GM12874 (cell line): Measurements from ENCODE around the gene TRIM67.

ENCODE experiments used
- TF ChIP-seq, protein P1 (sequence below): IDR thresholded peaks from 2 replicates; pipeline ENCODE4 v1.5.1; 2011; ENCODE audit warnings: low read depth, mild to moderate bottlenecking, control low read depth, low read length, moderate library complexity; ENCODE audit not compliant: insufficient read depth

Gene TRIM67

DNA sequence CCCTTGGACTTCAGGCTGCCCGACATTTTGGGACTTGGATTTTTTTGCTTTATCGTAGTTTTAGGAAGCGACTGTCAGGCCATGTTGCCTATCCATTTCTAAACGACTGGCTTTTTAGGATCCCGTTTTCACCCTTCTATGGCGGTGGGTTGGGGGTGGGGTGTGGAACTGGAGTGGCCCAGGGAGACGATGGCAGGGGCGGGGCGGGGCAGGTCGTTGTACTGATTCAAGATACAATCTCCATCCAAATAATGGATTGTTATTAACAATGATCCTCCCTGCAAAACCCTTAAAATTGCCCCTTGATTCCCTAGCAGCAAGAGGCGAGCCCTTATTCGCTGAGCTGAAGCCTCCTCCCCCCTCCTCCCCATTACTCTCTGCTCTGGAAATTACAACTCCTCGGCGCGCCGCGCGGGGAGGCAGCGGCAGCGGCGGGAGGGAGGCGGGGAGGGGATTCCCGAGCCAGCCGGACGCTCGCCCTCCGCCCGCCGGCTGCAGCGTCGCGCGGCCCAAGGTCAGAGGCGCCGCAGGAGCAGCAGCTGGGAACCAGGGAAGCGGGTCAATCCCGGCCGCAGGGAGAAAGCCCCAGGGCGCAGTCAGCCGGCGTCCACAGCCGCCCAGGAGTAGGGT, at the start of gene TRIM67:
TRIM67 (plus strand) TSS at position 392 of the 630 bp plus-strand sequence. CDS start 912 bp downstream, outside the sequence.
- TF ChIP-seq, protein P1, sequence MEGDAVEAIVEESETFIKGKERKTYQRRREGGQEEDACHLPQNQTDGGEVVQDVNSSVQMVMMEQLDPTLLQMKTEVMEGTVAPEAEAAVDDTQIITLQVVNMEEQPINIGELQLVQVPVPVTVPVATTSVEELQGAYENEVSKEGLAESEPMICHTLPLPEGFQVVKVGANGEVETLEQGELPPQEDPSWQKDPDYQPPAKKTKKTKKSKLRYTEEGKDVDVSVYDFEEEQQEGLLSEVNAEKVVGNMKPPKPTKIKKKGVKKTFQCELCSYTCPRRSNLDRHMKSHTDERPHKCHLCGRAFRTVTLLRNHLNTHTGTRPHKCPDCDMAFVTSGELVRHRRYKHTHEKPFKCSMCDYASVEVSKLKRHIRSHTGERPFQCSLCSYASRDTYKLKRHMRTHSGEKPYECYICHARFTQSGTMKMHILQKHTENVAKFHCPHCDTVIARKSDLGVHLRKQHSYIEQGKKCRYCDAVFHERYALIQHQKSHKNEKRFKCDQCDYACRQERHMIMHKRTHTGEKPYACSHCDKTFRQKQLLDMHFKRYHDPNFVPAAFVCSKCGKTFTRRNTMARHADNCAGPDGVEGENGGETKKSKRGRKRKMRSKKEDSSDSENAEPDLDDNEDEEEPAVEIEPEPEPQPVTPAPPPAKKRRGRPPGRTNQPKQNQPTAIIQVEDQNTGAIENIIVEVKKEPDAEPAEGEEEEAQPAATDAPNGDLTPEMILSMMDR = no peak

DNA sequence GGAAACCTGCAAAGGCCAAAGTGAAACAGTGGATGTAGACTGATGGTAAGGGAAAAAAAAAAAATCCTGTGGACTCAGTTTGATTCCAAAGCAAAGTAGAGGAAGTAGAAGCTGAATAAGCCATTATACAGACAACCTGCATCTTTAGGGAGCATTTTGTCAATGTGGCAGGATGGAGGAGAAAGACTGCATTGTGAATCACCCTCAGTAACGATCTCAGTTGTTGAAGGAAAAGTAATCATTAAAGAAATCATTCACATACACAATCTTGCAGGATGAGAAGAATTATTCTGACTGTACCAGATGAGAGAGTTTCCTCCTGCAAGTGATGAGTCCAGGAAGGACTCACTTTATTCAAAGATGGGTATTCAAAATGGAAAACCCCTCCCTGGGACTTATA, 45.1 kb upstream of the TRIM67 start:
- TF ChIP-seq, protein P1 = no peak

DNA sequence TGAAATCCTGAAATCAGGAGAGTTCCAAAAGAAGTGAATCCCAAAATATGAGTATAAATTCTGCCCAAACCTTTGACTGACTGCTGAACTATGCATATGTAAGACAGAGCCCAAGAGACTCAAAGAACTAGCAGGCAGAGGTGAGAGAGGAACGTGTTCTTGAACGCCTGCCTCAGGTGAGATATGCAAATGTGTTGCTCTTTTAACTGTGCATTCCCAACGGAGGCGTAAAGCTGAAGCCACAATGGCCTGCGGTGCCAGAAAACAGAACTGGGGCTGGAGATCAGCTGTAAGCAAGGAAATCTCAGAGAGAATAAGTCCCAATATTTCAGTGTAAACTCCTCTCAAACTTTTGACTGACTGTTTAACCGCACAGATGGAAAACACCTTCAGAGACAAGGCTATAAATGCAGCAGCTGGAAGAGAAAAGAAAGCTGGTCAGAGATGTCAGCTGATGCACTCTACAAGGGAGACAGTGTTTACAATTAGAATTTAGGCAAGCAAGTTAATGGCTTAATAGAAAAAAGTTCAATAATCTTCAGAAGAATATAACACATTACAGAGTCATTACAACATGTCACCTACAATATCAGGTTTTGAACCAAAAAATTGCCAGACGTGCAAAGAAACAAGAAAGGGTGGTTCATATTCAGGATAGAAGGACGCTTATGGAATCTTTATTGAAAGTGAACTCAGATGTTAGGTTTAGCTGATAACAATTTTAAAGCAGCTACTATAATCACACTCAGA, 43.0 kb upstream of the TRIM67 start:
- TF ChIP-seq, protein P1 = no peak

DNA sequence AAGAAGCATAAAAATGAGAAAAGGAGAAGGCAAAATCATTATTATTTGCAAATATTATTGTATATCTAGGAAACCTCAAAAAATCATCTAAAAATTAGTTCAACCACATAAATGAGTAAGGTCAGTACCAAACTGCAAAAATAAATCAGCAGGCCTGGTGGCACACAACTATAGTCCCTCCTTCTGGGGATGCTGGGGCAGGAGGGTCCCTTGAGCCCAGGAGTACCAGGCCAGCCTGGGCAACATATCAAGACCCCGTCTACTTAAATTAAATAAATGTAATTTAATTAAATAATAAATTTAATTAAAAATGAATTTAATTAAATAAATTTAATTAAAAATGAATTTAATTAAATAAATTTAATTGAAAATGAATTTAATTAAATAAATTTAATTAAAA, 40.3 kb upstream of the TRIM67 start:
- TF ChIP-seq, protein P1 = no peak

DNA sequence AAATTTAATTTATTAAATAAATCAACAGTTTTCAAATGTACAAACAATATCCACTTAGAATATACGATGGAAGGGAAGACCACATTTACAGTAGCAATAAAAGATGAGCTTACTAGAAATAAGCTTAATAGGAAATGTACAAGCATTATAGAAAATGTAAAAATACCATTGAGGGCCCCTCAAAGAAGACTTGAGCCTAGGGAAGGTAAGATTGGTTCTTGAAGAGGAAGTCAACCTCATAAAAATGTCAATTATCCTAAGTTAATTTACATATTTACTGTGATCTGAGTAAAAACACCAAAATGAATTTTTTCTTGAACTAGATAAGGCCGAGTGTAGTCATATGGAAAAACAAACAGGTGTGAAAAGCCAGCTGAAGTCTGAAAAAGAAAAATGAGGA, 39.7 kb upstream of the TRIM67 start:
- TF ChIP-seq, protein P1 = no peak

DNA sequence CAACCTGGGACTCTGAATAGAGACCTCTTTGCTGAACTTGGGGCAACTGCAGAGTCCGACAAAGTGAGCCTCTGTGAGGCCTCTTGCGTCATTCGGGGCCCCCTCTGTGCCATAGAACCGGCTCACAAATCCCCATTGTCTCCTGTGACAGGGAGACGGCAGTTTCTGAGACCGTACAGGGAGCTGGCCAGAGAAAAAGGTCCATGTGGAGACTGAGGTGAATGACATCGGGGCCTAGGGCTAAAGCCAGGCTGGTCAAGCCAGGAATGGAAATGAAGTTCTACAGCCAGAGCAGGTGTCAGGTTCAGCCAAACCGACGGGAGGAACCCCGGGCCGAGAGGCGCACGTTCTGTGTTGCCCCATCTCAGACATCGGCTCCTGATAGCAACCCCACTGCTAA, 37.1 kb upstream of the TRIM67 start:
- TF ChIP-seq, protein P1 = no peak

DNA sequence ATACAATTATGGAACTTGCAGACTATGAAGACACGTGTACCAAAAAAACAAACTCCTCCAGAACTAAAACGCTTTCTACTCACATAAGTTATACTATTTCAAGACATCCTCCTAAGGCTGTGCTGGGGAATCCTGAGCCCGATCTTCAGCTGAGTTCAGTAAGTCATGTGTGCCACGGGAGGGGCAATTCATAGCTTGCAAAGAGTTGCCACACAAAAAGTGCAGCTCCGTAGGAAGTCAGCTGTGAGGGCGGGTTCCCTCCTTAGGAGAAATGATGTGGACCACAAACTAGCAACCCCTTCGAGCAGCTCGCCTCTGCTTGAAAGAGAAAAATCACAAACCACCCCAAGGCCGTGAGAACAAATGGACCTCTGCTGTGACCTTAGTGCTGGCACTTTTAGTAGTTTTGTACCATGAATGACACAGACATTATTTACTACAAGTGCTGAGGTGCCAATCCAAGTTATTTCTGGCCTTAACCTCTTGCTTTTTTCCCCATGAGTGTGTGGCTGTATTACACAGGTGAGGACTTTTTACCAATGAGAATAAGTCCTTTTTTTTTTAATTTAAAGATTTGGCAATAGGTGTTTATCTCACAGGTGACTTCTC, 35.8 kb upstream of the TRIM67 start:
- TF ChIP-seq, protein P1 = no peak
